B cell (primary cell): ENCODE measurements around the gene EML1. TPM values are rescaled to one million over a fixed set of nuclear protein-coding genes. Genes with fewer than 3 reads are reported as not detected.

Experiments used
- ATAC-seq: fragments of 200-7000 bp; cut with Tn5 transposase; one replicate; pipeline ENCODE4 v1.10.0; 2021; ENCODE audit warnings: low read depth, mild to moderate bottlenecking, moderate number of reproducible peaks, moderate library complexity
- CTCF ChIA-PET: fragments of 350-600 bp; sonication (Branson Sonifier 250); formaldehyde crosslinking; loops from one replicate; lab custom pipeline; 2021; ENCODE audit warnings: antibody characterized with exemption, inconsistent platforms; lab: Charles Lee
- POLR2A ChIA-PET: fragments of 350-600 bp; sonication (Branson Sonifier 250); formaldehyde crosslinking; loops from one replicate; lab custom pipeline; 2021; ENCODE audit warnings: antibody characterized with exemption; lab: Charles Lee
- DNase-seq: peaks from one replicate; pipeline ENCODE4 v3.0.0; 2013
- H2AFZ ChIP-seq: 2 replicates; pipeline ENCODE4 v1.6.1; 2012; ENCODE audit warnings: mild to moderate bottlenecking, low read depth, low read length; ENCODE audit not compliant: insufficient read depth, poor library complexity, severe bottlenecking
- H3K27ac ChIP-seq, 2 donors: 1 replicate in 1 of 2; 2 replicates in 1 of 2; pipeline ENCODE4 v1.5.1; 2012 to 2013; ENCODE audit warnings: low read length in 2 of 2, mild to moderate bottlenecking in 2 of 2, moderate library complexity in 1 of 2
- H3K27me3 ChIP-seq, 4 experiments: fragments of 200-600 bp in 1 of 4; sonication (generic) in 1 of 4; replicated peaks in 1 of 4; 1 replicate in 2 of 4; 2 replicates in 2 of 4; pipeline versions ENCODE4 v1.6.1 to v1.7.0; 2013 to 2016; ENCODE audit warnings: low read length in 3 of 4, mild to moderate bottlenecking in 2 of 4, mixed read lengths in 1 of 4, moderate library complexity in 1 of 4; ENCODE audit not compliant: insufficient read depth in 4 of 4, control insufficient read depth in 3 of 4; ENCODE audit errors: control extremely low read depth in 1 of 4
- H3K36me3 ChIP-seq, 2 experiments: replicated peaks in 1 of 2; 1 replicate in 1 of 2; 2 replicates in 1 of 2; pipeline versions ENCODE4 v1.6.1 to v1.7.1; 2013; ENCODE audit warnings: low read length in 1 of 2; ENCODE audit not compliant: insufficient read depth in 2 of 2, control insufficient read depth in 1 of 2; ENCODE audit errors: control extremely low read depth in 1 of 2, extremely low read depth in 1 of 2
- H3K4me1 ChIP-seq, 2 donors: fragments of 200-600 bp in 1 of 2; sonication (generic) in 1 of 2; 1 replicate in 1 of 2; 2 replicates in 1 of 2; pipeline versions ENCODE4 v1.5.1 to v1.6.1; 2013 to 2017; ENCODE audit warnings: low read length in 2 of 2; ENCODE audit not compliant: control insufficient read depth in 2 of 2, insufficient read depth in 2 of 2
- H3K4me2 ChIP-seq: replicated peaks from 2 replicates; pipeline ENCODE3; 2012; ENCODE audit warnings: mild to moderate bottlenecking, low read depth, low read length; ENCODE audit not compliant: poor library complexity, severe bottlenecking
- H3K4me3 ChIP-seq, 5 experiments: fragments of 200-600 bp in 1 of 5; sonication (generic) in 1 of 5; 1 replicate in 3 of 5; 2 replicates in 2 of 5; pipeline versions ENCODE4 v1.5.1 to v1.7.0; 2011 to 2016; ENCODE audit warnings: low read length in 4 of 5, mild to moderate bottlenecking in 4 of 5, low read depth in 2 of 5, control low read depth in 1 of 5, moderate library complexity in 1 of 5; ENCODE audit not compliant: insufficient read depth in 1 of 5; ENCODE audit errors: control extremely low read depth in 1 of 5, extremely low read depth in 1 of 5
- H3K79me2 ChIP-seq: fragments of 200-600 bp; sonication (generic); one replicate; pipeline ENCODE4 v1.6.0; 2016; ENCODE audit warnings: low read length; ENCODE audit not compliant: control insufficient read depth, insufficient read depth
- H3K9ac ChIP-seq: fragments of 200-600 bp; sonication (generic); 2 replicates; pipeline ENCODE4 v1.6.1; 2017; ENCODE audit warnings: mild to moderate bottlenecking, low read length, moderate library complexity
- H3K9me3 ChIP-seq, 3 donors: one replicate each; pipeline versions ENCODE4 v1.6.1 to v1.7.1; 2013; ENCODE audit warnings: low read length in 2 of 3; ENCODE audit not compliant: control insufficient read depth in 2 of 3, insufficient read depth in 1 of 3; ENCODE audit errors: control extremely low read depth in 1 of 3
- H4K20me1 ChIP-seq: 2 replicates; pipeline ENCODE4 v1.6.0; 2012; ENCODE audit warnings: mild to moderate bottlenecking, low read length; ENCODE audit not compliant: insufficient read depth, control insufficient read depth, poor library complexity, severe bottlenecking
- H3K27ac Mint-ChIP-seq: one replicate; pipeline ENCODE4 v1.8.0; 2021; ENCODE audit warnings: mixed read lengths
- H3K27me3 Mint-ChIP-seq: one replicate; pipeline ENCODE4 v1.8.0; 2021; ENCODE audit warnings: mixed read lengths
- H3K4me1 Mint-ChIP-seq: one replicate; pipeline ENCODE4 v1.8.0; 2021; ENCODE audit warnings: mixed read lengths
- H3K4me3 Mint-ChIP-seq: one replicate; pipeline ENCODE4 v1.8.0; 2021; ENCODE audit warnings: mixed read lengths
- H3K9me3 Mint-ChIP-seq: one replicate; pipeline ENCODE4 v1.8.0; 2022; ENCODE audit warnings: mixed read lengths; ENCODE audit not compliant: insufficient read depth
- CTCF ChIP-seq: fragments of 200-600 bp; IDR thresholded peaks from one replicate; pipeline ENCODE4 v1.8.0; 2022; ENCODE audit warnings: antibody characterized with exemption, mild to moderate bottlenecking
- EZH2 ChIP-seq: IDR thresholded peaks from 2 replicates; pipeline ENCODE4 v1.6.1; 2012; ENCODE audit warnings: borderline replicate concordance, low read depth, mild to moderate bottlenecking, moderate library complexity, low read length; ENCODE audit not compliant: insufficient read depth, poor library complexity, severe bottlenecking
- WGBS: methylation state at CpG from one replicate; pipeline ENCODE4 v1.1.5; 2013; ENCODE audit warnings: missing lambda C conversion rate; ENCODE audit not compliant: insufficient coverage; 5-methylcytosine and 5-hydroxymethylcytosine counted together
- intact Hi-C: fragments of 100-400 bp; cut with micrococcal nuclease; formaldehyde crosslinking; loops from one replicate; pipeline ENCODE4 v1.10.0; 2022
- polyA plus RNA-seq: library from polyadenylated mRNA; depleted of rRNA; stranded (reverse); fragments of >200 nt; gene quantifications from 2 replicates; pipeline ENCODE4 v1.2.3, GENCODE V29; 2012
- total RNA-seq, 2 donors: library from RNA; stranded (reverse); fragments of 120-200 nt in 1 of 2; gene quantifications; 1 replicate in 1 of 2; 2 replicates in 1 of 2; pipeline versions ENCODE4 v1.2.3 to v1.2.4, GENCODE V29; 2013 to 2022

EML1 gene
- total and polyA plus RNA-seq, 2 donors (not counting 1 experiment from before 2014, with no cell fraction given) = not detected

GRCh38 chr14:99777951-99778350, 15.3 kb upstream of the EML1 start:
- no peak overlapping the region for H2AFZ ChIP-seq
- H3K9ac ChIP-seq = no peak overlapping the region
- POLR2A ChIA-PET = no interaction called here
- Mint-ChIP-seq H3K4me3 (no peak overlapping the region), H3K4me1 (no peaks in the 10 kb centered on the region), H3K9me3 (peaks cover 14% of the 10 kb centered on the region), H3K27me3 (peaks cover 46% of the 10 kb centered on the region), H3K27ac (no peak overlapping the region)
- H3K9me3 ChIP-seq = peaks cover 2 to 19% (median 2%) of the 10 kb centered on the region in 3 donors
- no peaks in the 10 kb centered on the region for H3K36me3 ChIP-seq
- H3K27me3 ChIP-seq = peaks cover 0 to 6% (median 0%) of the 10 kb centered on the region in 4 experiments
- WGBS = 88% methylated on average over 2 of the region's 2 CpGs
- no peaks in the 10 kb centered on the region for H3K79me2 ChIP-seq
- no peaks in the 10 kb centered on the region for H4K20me1 ChIP-seq
- no peak overlapping the region for H3K4me3 ChIP-seq
- TF ChIP-seq EZH2 = no peak
- no peak for TF ChIP-seq CTCF
- no peak for ATAC-seq
- H3K4me1 ChIP-seq = no peaks in the 10 kb centered on the region
- DNase-seq = no peak
- intact Hi-C loops = no loop called here
- no peak overlapping the region for H3K4me2 ChIP-seq
- H3K27ac ChIP-seq = no peak overlapping the region
- CTCF ChIA-PET = no interaction called here

- intact Hi-C loops = no loop called here
- CTCF ChIA-PET = no interaction called here
- peaks cover 2 to 22% (median 2%) of the 10 kb centered on the region in 3 donors for H3K9me3 ChIP-seq
- no peak overlapping the region for H2AFZ ChIP-seq
- Mint-ChIP-seq H3K9me3 (peaks cover 14% of the 10 kb centered on the region), H3K4me3 (no peak overlapping the region), H3K4me1 (no peaks in the 10 kb centered on the region), H3K27ac (no peak overlapping the region), H3K27me3 (peaks cover 45% of the 10 kb centered on the region)
- POLR2A ChIA-PET = no interaction called here
- H3K4me2 ChIP-seq = no peak overlapping the region
- DNase-seq (no peak), ATAC-seq (no peak)
- H3K27me3 ChIP-seq = peaks cover 0 to 6% (median 0%) of the 10 kb centered on the region in 4 experiments
- no peak overlapping the region for H3K4me3 ChIP-seq
- no peaks in the 10 kb centered on the region for H4K20me1 ChIP-seq
- H3K4me1 ChIP-seq = no peaks in the 10 kb centered on the region
- H3K36me3 ChIP-seq = no peaks in the 10 kb centered on the region
- H3K9ac ChIP-seq = no peak overlapping the region
- no peak for TF ChIP-seq CTCF
- TF ChIP-seq EZH2 = no peak
- H3K27ac ChIP-seq = no peak overlapping the region
- no CpG with 5 or more reads among the region's 1 CpG for WGBS
- no peaks in the 10 kb centered on the region for H3K79me2 ChIP-seq
Observed at GRCh38 chr14:99779751-99780150, 13.5 kb upstream of the EML1 start.
